ENCODE data around the gene CTNNB1.

Gene CTNNB1

GRCh38 chr3:41220906-41221677, 21.8 kb downstream of the CTNNB1 start:
- no peak for DNase-seq

GRCh38 chr3:41222012-41222411, 22.7 kb downstream of the CTNNB1 start:
- DNase-seq = no peak

- DNase-seq = no peak
Measured at GRCh38 chr3:41222501-41222900, 23.2 kb downstream of the CTNNB1 start.

- DNase-seq = no peak
Measured at GRCh38 chr3:41223078-41223477, 23.8 kb downstream of the CTNNB1 start.

- no peak for DNase-seq
Measured at GRCh38 chr3:41223691-41224090, 24.4 kb downstream of the CTNNB1 start.

GRCh38 chr3:41224120-41224806, 25.0 kb downstream of the CTNNB1 start:
- no peak for DNase-seq

- DNase-seq = no peak
Measured at GRCh38 chr3:41234823-41235721, 35.8 kb downstream of the CTNNB1 start.

- DNase-seq = no peak
Measured at GRCh38 chr3:41236228-41236627, 36.9 kb downstream of the CTNNB1 start.

- DNase-seq = no peak
Measured at GRCh38 chr3:41237907-41238306, 38.6 kb downstream of the CTNNB1 start.

GRCh38 chr3:41239587-41239986, 40.3 kb downstream of the CTNNB1 start:
- no peak for DNase-seq

GRCh38 chr3:41241161-41241560, 41.9 kb downstream of the CTNNB1 start:
- DNase-seq = no peak

GRCh38 chr3:41241800-41242571, 42.7 kb downstream of the CTNNB1 start:
- DNase-seq = no peak

- DNase-seq = no peak
Measured at GRCh38 chr3:41243183-41243582, 43.9 kb downstream of the CTNNB1 start.

- no peak for DNase-seq
Measured at GRCh38 chr3:41244620-41245336, 45.5 kb downstream of the CTNNB1 start.

- no peak for DNase-seq
Measured at GRCh38 chr3:41247055-41248004, 48.0 kb downstream of the CTNNB1 start.

GRCh38 chr3:41248525-41248924, 49.2 kb downstream of the CTNNB1 start:
- no peak for DNase-seq

GRCh38 chr3:41249318-41249717, 50.0 kb downstream of the CTNNB1 start:
- no peak for DNase-seq

- DNase-seq = no peak
Measured at GRCh38 chr3:41250825-41251224, 51.5 kb downstream of the CTNNB1 start.

GRCh38 chr3:41251593-41251992, 52.3 kb downstream of the CTNNB1 start:
- no peak for DNase-seq

GRCh38 chr3:41258239-41258800, 59.0 kb downstream of the CTNNB1 start:
- no peak for DNase-seq

Measured in NCI-H1930 (cell line).